Fibroblast of pulmonary artery (primary cell): ENCODE results near the gene IQCE.

Source experiments
- DNase-seq: peaks from one replicate; pipeline ENCODE4 v3.0.0-alpha.2; 2010; ENCODE audit warnings: low read depth
- H3K4me3 ChIP-seq: replicated peaks from 2 replicates; pipeline ENCODE4 v1.5.1; 2011; ENCODE audit warnings: low read depth, mild to moderate bottlenecking, control low read depth, low read length, moderate library complexity
- TF ChIP-seq, protein P1 (sequence below): IDR thresholded peaks from 2 replicates; pipeline ENCODE4 v1.5.1; 2011; ENCODE audit warnings: mild to moderate bottlenecking, control low read depth, low read length, inconsistent platforms; ENCODE audit errors: missing control alignments

Gene IQCE

DNA sequence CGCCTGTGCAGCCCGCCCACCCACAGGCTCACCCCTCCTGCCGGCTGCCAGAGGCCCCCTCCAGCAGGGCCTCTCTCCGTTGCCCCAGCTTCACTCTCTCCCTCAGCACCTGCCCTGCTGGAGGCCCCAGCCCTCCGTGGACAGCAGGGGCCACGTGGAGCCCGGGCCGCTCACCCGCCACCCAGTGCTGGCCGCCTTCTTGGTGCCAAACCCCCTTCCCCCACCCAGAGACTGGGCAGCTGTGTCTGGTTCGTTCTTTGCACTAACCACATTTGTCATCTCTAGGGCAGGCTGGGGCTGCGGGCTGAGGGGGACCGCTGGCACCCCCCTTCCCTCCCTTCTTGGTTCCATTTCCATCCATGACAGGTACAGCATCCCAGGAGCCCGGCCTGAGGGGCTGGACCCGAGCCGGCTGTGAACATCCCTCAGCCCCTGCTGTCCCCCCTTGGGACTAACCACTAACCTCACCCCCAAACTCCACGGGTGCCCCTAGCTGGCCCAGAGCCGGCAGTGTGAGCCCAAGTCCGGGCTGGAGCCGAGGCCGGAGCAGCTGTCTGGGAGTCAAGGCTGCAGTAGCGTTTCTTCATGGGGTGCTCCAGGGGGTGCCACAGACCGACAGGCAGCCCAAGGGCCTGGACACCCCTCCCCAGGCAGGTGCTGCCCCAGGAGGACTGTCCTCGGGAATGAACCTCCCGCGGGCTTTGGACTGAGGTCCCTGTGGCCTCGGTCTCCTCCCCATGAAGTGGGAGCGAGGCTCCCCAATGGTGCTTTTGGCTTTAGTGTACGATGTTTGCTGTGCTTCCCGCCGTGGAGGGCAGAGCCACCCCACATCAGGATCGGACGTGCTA is 103.7 kb downstream of the IQCE start:
- TF ChIP-seq, protein P1, sequence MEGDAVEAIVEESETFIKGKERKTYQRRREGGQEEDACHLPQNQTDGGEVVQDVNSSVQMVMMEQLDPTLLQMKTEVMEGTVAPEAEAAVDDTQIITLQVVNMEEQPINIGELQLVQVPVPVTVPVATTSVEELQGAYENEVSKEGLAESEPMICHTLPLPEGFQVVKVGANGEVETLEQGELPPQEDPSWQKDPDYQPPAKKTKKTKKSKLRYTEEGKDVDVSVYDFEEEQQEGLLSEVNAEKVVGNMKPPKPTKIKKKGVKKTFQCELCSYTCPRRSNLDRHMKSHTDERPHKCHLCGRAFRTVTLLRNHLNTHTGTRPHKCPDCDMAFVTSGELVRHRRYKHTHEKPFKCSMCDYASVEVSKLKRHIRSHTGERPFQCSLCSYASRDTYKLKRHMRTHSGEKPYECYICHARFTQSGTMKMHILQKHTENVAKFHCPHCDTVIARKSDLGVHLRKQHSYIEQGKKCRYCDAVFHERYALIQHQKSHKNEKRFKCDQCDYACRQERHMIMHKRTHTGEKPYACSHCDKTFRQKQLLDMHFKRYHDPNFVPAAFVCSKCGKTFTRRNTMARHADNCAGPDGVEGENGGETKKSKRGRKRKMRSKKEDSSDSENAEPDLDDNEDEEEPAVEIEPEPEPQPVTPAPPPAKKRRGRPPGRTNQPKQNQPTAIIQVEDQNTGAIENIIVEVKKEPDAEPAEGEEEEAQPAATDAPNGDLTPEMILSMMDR, result no peak
- DNase-seq, result no peak
- no peak overlapping the region for H3K4me3 ChIP-seq

DNA sequence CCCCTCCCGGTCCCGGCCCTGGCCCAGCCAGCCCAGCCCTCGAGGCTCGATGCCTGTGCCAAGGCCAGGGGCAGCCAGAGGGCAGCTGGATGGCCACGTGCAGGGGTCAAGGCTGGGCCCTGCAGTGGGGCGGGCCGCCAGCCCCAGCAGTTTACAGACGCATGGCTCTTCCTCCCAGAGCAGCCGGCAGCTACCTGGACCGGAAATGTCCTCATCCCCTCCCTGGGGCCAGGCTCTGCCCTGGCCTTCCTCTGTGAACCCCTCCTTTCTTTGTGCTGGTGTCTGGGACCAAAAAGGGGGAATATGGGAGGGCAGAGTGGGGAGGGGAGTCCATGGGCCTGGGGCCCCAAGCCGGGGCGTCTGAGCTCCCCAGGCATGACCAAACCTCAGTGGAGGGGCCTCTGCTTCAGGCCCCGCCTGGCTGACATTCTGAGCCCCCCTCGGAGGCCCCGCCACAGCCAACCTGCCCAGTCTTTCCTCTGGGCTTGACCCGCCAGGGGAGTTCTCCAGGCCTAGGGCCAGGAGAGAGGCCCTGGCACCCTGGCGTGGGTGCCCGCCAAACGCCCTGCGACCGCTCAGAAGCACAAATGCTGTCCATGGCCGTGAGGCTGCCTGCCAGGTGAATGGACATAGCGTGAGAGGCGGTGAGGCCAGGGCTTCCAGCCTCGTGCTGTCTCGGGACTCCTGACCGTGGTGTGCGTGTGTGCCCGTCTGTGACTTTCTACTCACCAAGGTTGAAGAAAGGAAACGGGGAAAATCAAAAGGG is 104.5 kb downstream of the IQCE start:
- DNase-seq, result peak; percentile 27
- H3K4me3 ChIP-seq, result no peak overlapping the region

DNA sequence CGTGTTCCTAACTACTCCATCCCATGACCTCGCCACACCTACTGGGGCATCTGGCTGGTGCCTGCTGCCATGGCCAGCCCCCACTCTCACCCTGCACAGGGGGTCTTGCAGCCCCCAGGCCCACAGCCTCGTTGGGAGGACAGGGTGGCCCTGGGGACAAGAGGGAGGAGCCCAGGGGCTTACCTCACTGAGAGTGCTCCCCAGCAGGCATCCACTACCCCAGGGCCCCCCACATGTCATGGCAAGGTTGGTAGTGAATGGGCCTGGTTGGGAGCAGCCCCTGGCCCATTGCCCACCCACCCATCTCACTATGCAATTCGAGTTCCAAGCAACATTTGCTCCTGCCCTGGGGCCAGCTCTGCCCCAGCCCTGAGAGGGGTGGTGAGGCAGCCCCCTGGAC is 105.2 kb downstream of the IQCE start:
- TF ChIP-seq, protein P1, result no peak
- H3K4me3 ChIP-seq, result no peak overlapping the region
- no peak for DNase-seq

More for the DNA sequence above, 104.5 kb downstream of the IQCE start:
- TF ChIP-seq, protein P1, result no peak
